Thymus (tissue), 11 donors: ENCODE measurements around the gene MKRN1. TPM values are rescaled to one million over a fixed set of nuclear protein-coding genes. Genes with fewer than 3 reads are reported as not detected.
"Not testable (repeated sequence)": the region's sequence is repeated elsewhere in the genome, so short reads cannot be mapped to it uniquely, and the experiment has no call there.

Experiments used
- DNase-seq, 9 donors: peaks; one replicate each; pipeline ENCODE4 v3.0.0-alpha.2; 2013; ENCODE audit warnings: low spot score in 9 of 9, low read depth in 6 of 9, missing footprints in 1 of 9
- H3K27ac ChIP-seq, 2 donors: one replicate each; pipeline ENCODE4 v1.5.1; 2013; ENCODE audit warnings: control low read depth in 1 of 2, low read depth in 1 of 2, low read length in 1 of 2, mild to moderate bottlenecking in 1 of 2, moderate library complexity in 1 of 2
- H3K27me3 ChIP-seq, 2 donors: one replicate each; pipeline ENCODE4 v1.5.1; 2013; ENCODE audit warnings: low read length in 1 of 2; ENCODE audit not compliant: control insufficient read depth in 2 of 2, insufficient read depth in 1 of 2
- H3K36me3 ChIP-seq, 2 donors: one replicate each; pipeline ENCODE4 v1.5.1; 2013; ENCODE audit warnings: low read length in 1 of 2, mild to moderate bottlenecking in 1 of 2, moderate library complexity in 1 of 2; ENCODE audit not compliant: control insufficient read depth in 2 of 2, insufficient read depth in 2 of 2
- H3K4me1 ChIP-seq, 2 donors: one replicate each; pipeline ENCODE4 v1.5.1; 2013; ENCODE audit warnings: low read length in 2 of 2; ENCODE audit not compliant: control insufficient read depth in 2 of 2, insufficient read depth in 2 of 2
- H3K4me3 ChIP-seq, 2 donors: one replicate each; pipeline ENCODE4 v1.5.1; 2013; ENCODE audit warnings: low read length in 2 of 2, control low read depth in 1 of 2, mild to moderate bottlenecking in 1 of 2
- H3K9me3 ChIP-seq, 2 donors: one replicate each; pipeline ENCODE4 v1.5.1; 2013; ENCODE audit warnings: low read length in 1 of 2, mild to moderate bottlenecking in 1 of 2; ENCODE audit not compliant: control insufficient read depth in 2 of 2, insufficient read depth in 1 of 2
- WGBS: extraction: QIAGEN DNeasy Blood & Tissue Kit; methylation state at CpG from one replicate; pipeline ENCODE4 v1.1.7; 2013; 5-methylcytosine and 5-hydroxymethylcytosine counted together
- polyA plus RNA-seq: library from polyadenylated mRNA; stranded (reverse); fragments of 200-250 nt; gene quantifications from one replicate; pipeline ENCODE4 v1.2.3, GENCODE V29; 2013
- total RNA-seq: library from RNA; stranded (reverse); fragments of 120-200 nt; gene quantifications from one replicate; pipeline ENCODE4 v1.2.4, GENCODE V29; 2013
- donor health status: healthy.

Gene MKRN1
- total and polyA plus RNA-seq, 2 donors: 54.4 to 64.8 TPM

DNA sequence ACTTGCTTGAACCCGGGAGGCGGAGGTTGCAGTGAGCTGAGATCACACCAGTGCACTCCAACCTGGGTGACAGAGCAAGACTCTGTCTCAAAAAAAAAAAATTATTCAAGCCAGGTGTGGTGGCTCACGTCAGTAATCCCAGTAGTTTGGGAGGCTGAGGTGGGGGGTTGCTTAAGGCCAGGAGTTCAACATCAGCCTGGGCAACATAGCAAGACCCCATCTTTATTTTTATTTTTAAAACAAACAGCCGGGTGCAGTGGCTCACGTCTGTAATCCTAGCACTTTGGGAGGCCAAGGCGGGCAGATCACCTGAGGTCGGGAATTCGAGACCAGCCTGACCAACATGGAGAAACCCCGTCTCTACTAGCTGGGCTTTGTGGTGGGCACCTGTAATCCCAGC is 63.5 kb downstream of the MKRN1 start:
- not testable (repeated sequence) for H3K36me3 ChIP-seq, H3K27me3 ChIP-seq, H3K27ac ChIP-seq, H3K9me3 ChIP-seq, H3K4me3 ChIP-seq, DNase-seq
- peaks cover 4 to 18% of the 10 kb centered on the region in 2 donors for H3K4me1 ChIP-seq
- WGBS: 99% methylated on average over 9 of the region's 9 CpGs

DNA sequence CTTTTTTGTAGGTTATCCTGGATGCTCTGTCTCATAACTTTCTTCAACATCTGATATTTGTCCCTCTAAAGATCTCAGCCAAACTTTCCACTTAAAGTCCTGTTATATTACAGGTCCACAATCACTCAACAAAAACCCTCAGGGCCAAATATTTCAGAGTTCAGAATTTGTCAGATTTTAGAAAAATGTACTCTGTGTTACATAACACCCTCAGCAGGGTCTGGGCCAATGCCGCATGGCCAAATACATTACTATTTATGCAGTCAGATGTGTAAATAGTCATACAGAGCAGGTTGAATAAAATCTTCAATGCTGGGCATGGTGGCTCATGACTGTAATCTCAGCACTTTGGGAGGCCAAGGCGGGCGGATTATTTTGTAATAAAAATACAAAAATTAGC is 63.9 kb downstream of the MKRN1 start:
- Histone ChIP-seq H3K4me3 (no peak overlapping the region), H3K27me3 (no peaks in the 10 kb centered on the region), H3K36me3 (no peaks in the 10 kb centered on the region), H3K9me3 (no peaks in the 10 kb centered on the region), H3K27ac (no peak overlapping the region), H3K4me1 (peaks cover 4 to 18% of the 10 kb centered on the region in 2 donors)
- no peak for DNase-seq
- 98% methylated on average over 3 of the region's 3 CpGs for WGBS

GRCh38 chr7:140404565-140405065 is 74.7 kb downstream of the MKRN1 start:
- Histone ChIP-seq H3K27ac (peak overlapping the region; percentile 83 to 93), H3K4me1 (peaks cover 5 to 13% of the 10 kb centered on the region in 2 donors), H3K4me3 (peak overlapping the region; percentile 53 to 66), H3K27me3 (no peaks in the 10 kb centered on the region), H3K9me3 (no peaks in the 10 kb centered on the region), H3K36me3 (no peaks in the 10 kb centered on the region)
- 86% methylated on average over 3 of the region's 3 CpGs for WGBS
- DNase-seq: no peak

DNA sequence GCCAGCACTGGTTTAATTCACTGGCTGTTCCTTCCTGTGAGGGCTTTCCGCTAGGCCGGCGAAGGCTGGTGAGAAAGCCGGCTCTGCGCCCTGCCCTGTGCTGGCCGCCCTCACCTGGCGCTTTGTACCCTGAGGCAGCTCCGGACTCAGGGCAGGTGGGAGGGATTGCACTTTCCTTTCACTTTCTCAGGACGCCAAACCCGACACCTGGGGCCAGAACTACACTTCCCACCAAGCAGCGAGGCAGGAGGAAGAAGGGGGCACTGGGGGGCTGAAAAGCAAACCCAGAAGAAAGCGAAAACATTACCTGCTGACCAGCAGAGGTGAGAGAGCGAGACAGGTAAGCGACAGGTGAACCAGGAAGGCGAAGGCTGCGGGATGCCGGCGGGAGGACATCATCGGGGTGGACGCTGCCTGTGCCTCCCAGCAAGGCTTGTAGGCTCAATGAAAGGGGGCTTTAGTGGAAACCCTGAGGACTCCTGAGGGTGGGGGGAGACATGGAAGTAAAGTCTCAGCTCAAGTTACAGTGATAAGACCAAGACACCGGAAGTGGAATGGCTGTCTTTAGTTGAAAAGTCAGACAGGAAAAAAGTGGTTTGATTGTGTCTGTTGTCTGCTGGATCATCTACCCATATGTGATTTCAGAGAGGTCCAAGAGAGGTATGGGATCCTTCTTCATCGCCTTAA is 75.3 kb downstream of the MKRN1 start, which contains the start of gene RAB19:
RAB19 (plus strand) TSS at position 181 of the 687 bp plus-strand sequence. CDS start 3,589 bp downstream, outside the sequence.
- 7% methylated on average over 22 of the region's 22 CpGs for WGBS
- peak within 1 kb of the TSS; percentile 53 to 66 for H3K4me3 ChIP-seq
- H3K4me1 ChIP-seq: peaks cover 5 to 13% of the 10 kb centered on the region in 2 donors
- H3K27ac ChIP-seq: peak within 1 kb of the TSS; percentile 83 to 93
- H3K36me3 ChIP-seq: no peaks in the 10 kb centered on the region
- no peaks in the 10 kb centered on the region for H3K9me3 ChIP-seq
- DNase-seq: peak in 5 of 9 donors; percentile 43 to 80 (median 53)
- H3K27me3 ChIP-seq: no peaks in the 10 kb centered on the region

Other genes with a start within 250 kb of the MKRN1 start
- 21.6 TPM for gene SLC37A3, start 81.0 kb downstream of the MKRN1 start, total RNA-seq
- gene SLC37A3, start 81.0 kb downstream of the MKRN1 start, polyA plus RNA-seq: 36.5 TPM
- 2.5 TPM for gene RAB19, start 75.4 kb downstream of the MKRN1 start, total RNA-seq
- 0.50 TPM for gene RAB19, start 75.4 kb downstream of the MKRN1 start, polyA plus RNA-seq
- 1.0 TPM for gene DENND2A, start 161.3 kb upstream of the MKRN1 start, total RNA-seq
- gene DENND2A, start 161.3 kb upstream of the MKRN1 start, polyA plus RNA-seq: 0.80 TPM
- 17.8 TPM for gene ADCK2, start 193.4 kb upstream of the MKRN1 start, total RNA-seq
- 10.4 TPM for gene ADCK2, start 193.4 kb upstream of the MKRN1 start, polyA plus RNA-seq
- gene NDUFB2, start 217.2 kb upstream of the MKRN1 start, total RNA-seq: 254 TPM
- 209 TPM for gene NDUFB2, start 217.2 kb upstream of the MKRN1 start, polyA plus RNA-seq